Stimulated activated CD8-positive, alpha-beta memory T cell treated with anti-CD3 and anti-CD28 coated beads, Interleukin-12 subunit alpha, Interleukin-12 subunit beta, amount 100 ng/mL, for 24 hours (primary cell): ENCODE data around the gene KLHDC3.

Experiments
- DNase-seq: peaks from one replicate; pipeline ENCODE4 v3.0.0-alpha.2; 2020; ENCODE audit errors: extremely low read depth

KLHDC3 gene

GRCh38 chr6:43013843-43014433 lies at the start of gene KLHDC3, which contains the start of gene MEA1:
Gene KLHDC3, plus strand, starts transcription at chr6:43014249. Its CDS starts 2,944 bp downstream, at chr6:43017193.
Gene MEA1, minus strand, starts transcription at chr6:43013946. Its CDS starts 133 bp downstream, at chr6:43013813.
- DNase-seq: peak; percentile 96

- no peak for DNase-seq
Observed at GRCh38 chr6:42966571-42966970, 47.5 kb upstream of the KLHDC3 start.

- DNase-seq: no peak
Observed at GRCh38 chr6:42967228-42967627, 46.8 kb upstream of the KLHDC3 start.

- no peak for DNase-seq
Observed at GRCh38 chr6:42968126-42968701, 45.8 kb upstream of the KLHDC3 start.

GRCh38 chr6:42968783-42969182 lies 45.3 kb upstream of the KLHDC3 start:
- DNase-seq: no peak

- DNase-seq: no peak
Observed at GRCh38 chr6:42969431-42969830, 44.6 kb upstream of the KLHDC3 start.

- DNase-seq: no peak
Observed at GRCh38 chr6:42969934-42970333, 44.1 kb upstream of the KLHDC3 start.

GRCh38 chr6:42970871-42971612 lies 43.0 kb upstream of the KLHDC3 start:
- no peak for DNase-seq

GRCh38 chr6:42971746-42972327 lies 42.2 kb upstream of the KLHDC3 start:
- no peak for DNase-seq

- no peak for DNase-seq
Observed at GRCh38 chr6:42973926-42974325, 40.1 kb upstream of the KLHDC3 start.

- no peak for DNase-seq
Observed at GRCh38 chr6:42974919-42975505, 39.0 kb upstream of the KLHDC3 start.

GRCh38 chr6:42978487-42978838 lies 35.6 kb upstream of the KLHDC3 start:
- no peak for DNase-seq

- DNase-seq: peak; percentile 82
Observed at GRCh38 chr6:42978839-42979522, 35.1 kb upstream of the KLHDC3 start, which contains the start of gene PEX6. Gene PEX6, minus strand, starts transcription at chr6:42979181. Its CDS starts 31 bp downstream, at chr6:42979150.

GRCh38 chr6:42979523-42980177 lies 34.4 kb upstream of the KLHDC3 start:
- DNase-seq: no peak

GRCh38 chr6:42981836-42982235 lies 32.2 kb upstream of the KLHDC3 start:
- DNase-seq: no peak

- peak; percentile 89 for DNase-seq
Observed at GRCh38 chr6:42984001-42984923, 29.8 kb upstream of the KLHDC3 start, which contains the start of gene PPP2R5D. Gene PPP2R5D, plus strand, starts transcription at chr6:42984570. Its CDS starts 108 bp downstream, at chr6:42984678.

- no peak for DNase-seq
Observed at GRCh38 chr6:42984924-42985475, 29.0 kb upstream of the KLHDC3 start.

GRCh38 chr6:42987533-42988451 lies 26.3 kb upstream of the KLHDC3 start:
- DNase-seq: no peak
